Measurements from ENCODE around the gene SRPX.

SRPX gene

GRCh38 chrX:38127961-38128360 lies 92.7 kb downstream of the SRPX start:
- no peak for DNase-seq

- no peak for DNase-seq
These were observed 94.5 kb downstream of the SRPX start for GRCh38 chrX:38126179-38126578.

GRCh38 chrX:38124000-38124399 lies 96.7 kb downstream of the SRPX start:
- no peak for DNase-seq

- no peak for DNase-seq
These were observed 103.2 kb downstream of the SRPX start for GRCh38 chrX:38117485-38117884.

DNA sequence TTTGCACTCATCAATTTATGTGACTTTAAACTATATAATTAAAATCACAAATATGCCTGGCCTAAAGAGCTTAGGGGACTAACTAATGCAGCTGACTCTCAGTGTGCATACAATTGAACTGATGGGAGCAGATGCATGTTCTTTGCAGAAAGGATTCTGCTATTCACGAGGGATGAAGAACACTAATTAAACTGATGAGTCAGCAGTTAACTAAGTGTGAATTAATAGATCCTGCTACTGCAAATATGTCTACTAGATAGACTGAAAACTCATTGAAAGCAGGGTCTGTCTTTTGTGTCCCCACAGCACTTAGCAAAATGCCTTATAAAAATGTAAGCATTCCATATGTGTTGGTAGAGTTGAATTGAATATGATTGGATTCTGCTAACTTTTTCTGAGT lies 104.0 kb downstream of the SRPX start:
- DNase-seq: no peak

GRCh38 chrX:38112566-38112965 lies 108.1 kb downstream of the SRPX start:
- no peak for DNase-seq

DNA sequence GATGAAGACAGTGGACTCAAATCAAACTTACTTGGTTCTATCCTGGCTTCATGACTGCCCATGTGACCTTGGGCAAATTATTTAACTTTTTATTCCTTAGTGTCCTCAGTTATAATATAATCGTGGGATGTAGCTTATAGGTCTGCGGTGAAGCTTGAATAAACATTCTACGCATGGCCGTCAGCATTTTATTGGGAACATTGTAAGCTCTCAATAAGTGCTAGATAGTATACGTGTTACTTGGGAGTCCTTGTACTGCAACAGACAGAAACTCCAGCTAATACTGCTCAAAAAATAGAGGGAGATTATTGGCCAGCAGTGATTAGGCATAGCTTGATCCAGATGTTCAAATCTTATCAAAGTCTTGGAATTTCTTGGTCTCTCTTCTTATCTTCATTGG lies 109.5 kb downstream of the SRPX start:
- DNase-seq: no peak

DNA sequence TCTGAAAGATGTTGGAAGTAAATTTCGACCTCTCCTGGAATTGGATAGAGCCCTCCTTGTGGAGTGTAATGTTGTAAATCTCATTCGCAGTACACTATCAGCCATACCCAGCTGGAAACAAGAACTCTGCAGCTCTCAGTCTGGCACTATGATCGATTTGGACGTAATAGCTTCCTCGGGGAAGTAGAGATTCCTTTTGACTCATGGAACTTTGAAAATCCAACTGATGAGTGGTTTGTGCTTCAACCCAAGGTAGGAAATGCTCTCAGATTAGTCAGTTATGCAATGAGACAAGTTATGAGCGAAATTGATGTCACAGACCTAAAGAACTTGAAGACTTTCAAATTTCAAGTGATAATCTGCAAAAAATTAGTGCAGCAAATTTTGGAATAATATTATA lies 110.4 kb downstream of the SRPX start:
- DNase-seq: no peak

DNA sequence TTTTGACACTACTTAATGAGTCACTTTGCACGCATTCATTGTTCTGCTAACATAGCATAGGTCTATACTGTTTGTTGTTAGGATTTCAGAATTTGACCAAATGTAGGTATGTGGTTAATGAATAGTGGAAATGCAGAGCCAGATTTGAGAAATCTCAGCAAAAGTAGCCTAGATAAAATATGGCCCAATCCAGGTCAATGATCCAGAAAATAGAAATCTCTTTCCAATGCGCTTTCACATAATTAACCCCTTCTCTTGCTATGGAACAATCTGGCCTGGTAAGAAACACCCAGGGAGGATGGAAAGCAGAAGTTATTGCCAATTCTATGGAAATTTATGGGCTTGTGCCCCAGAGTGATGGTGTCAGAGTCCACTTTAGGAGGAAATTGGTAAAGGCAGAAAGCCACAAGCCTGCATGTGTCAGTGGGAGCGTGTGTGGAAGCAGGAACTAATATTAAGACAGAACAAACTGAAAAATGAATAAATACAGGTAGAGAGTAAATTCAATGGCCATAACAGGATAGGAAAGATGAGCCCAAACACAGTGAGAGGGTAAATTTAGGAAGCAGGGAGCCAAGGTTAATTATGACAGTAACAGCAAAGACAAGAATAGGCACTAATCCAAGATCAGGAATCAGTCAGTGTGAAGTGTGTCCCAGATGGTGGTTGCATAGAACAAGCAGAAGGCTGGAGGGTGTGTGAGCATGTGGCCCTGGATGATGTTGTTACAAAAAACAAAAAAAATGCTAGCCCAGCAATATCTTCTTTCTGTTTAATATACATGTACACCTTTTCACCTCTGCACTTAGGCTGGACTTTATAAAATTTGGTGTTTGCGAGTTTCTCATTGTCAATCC lies 111.4 kb downstream of the SRPX start:
- no peak for DNase-seq

GRCh38 chrX:38108364-38108763 lies 112.3 kb downstream of the SRPX start:
- DNase-seq: no peak

GRCh38 chrX:38106991-38107655 lies 113.5 kb downstream of the SRPX start:
- no peak for DNase-seq

- DNase-seq: no peak
These were observed 115.4 kb downstream of the SRPX start for GRCh38 chrX:38105216-38105725.

DNA sequence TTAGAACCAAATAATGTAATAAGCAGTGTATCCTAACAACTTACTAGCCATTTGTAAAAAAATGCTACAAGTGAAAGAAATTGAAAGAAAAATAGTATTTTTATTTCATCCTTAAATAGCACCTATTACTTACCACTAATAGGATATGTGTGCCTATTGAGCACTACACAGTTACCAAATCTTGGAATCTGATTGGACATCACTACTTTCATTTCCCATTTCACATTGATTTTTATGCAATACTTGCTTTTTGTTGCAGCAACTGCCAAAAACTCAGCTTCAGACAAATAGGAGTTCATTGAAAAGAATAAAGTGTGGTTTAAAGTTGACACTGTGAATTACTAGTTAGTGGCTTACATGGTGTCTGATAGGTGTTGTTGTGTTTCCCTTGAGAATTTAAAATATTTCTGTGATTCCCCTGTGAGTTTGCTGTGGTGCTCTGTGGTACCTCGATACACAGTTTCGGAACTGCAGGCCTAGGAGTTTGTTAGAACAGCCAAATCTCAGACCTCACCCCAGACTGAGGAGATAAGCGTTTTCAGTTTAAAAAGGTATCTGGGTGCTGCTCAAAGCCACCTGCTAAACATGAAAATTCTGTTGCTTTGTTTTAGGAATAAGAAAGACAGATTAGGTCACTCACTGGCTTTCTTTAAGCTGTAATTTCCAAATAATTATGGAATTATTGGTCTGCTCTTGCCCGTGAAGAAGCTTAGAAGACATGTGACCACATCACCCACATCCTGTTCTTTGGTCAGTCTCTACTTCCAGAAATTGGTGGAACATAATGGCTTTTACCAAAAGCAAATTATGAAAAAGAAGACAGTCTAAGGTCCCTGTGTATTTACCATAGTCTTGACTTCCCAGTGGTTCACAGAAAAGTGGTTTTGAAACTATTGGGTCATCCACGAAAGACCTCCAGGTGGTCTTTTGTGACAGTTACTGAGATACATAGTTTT lies 116.5 kb downstream of the SRPX start:
- no peak for DNase-seq

- DNase-seq: no peak
These were observed 117.8 kb downstream of the SRPX start for GRCh38 chrX:38102875-38103274.

DNA sequence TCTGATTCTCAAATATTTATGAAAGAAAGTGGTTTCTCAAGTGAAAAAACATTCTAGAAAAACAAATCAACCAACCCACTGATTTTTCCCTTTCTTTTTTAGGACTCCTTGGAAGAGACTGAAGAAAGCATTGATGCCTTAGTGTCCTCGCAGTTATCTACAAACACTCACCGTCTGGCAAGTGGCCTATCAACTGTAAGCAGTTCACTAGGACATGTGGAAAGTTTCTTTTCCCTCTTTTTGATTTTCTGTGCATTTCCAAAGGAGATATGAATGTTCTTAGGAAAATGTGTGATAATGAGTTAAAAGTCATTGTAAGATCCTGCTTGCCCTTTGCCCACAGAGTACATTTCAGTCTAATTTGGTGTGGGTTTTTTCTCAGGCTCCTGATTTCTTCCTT lies 118.4 kb downstream of the SRPX start:
- DNase-seq: no peak

DNA sequence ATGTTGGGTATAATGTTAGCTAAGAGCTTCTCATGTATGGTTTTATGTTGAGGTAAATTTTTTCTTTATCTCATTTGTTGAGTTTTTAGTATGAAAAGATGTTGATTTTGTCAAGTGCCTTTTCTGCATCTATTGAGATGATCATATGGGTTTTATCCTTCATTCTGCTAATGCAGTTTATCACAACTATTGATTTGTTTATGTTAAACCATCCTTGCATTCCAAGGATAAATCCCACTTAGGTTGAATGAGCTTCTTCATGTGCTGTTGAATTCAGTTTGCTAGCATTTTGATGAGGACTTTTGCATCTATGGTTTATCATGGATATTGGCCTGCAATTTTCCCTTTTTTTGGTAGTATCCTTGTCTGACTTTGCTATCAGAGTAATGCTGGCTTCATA lies 121.0 kb downstream of the SRPX start:
- DNase-seq: no peak
